Measurements from ENCODE around the gene MORN1. TPM values are rescaled to one million over a fixed set of nuclear protein-coding genes. Genes with fewer than 3 reads are reported as not detected.

MORN1 gene
- total and polyA plus RNA-seq, 10 of the 15 experiments (the other 5 are each of a cell fraction or from before 2014, with no cell fraction given): 0.76 to 7.9 (median 5.5) TPM

DNA sequence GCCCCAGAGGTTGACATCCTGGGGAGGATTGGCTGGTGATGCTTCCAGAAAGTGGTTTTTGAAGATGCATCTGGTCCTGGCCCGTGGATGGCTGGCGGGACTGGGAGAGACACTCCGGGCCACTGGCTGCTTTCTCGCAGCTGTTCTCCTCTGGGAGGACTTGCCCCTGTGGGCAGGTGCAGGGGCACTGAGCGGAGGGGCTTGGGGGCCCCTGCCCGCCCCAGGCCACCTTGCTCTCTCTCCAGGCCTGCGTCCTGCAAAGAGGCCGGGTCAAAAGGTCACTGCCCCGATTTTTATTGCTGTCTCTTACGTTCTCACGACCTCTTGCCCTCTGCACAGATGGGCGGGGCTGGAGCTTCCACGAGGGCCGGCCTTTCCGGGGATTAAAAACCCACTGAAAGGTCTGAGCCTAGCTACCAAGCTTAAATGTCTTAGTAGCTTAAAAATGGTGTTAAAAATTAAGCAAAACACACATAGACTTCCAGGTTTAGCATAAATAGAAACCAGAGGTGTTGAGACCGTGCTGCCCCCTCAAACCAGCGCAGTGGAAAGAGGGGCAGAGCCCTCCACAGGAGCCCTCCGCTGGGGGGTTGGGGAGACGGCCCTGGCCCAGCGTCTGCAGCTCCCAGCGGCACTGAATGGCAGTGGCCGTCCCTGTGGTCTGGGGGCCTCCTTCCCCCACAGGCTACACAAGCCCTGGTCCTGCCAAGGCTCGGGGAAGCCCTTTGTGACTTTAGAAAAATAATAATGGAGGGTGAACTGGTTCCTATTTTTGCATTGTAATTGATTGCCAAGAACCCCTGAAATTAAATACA is 119.3 kb downstream of the MORN1 start (continued):
- TF ChIP-seq EGR1 (IDR thresholded peaks at IDR 0.05; ENCODE audit: borderline replicate concordance in 1 of 2, low read depth in 2 of 2, low read length in 2 of 2) (no peak), NFXL1 (IDR thresholded peaks at IDR 0.05; ENCODE audit: borderline replicate concordance) (no peak), HDAC2 (IDR thresholded peaks at IDR 0.05) (no peak), RAD51 (IDR thresholded peaks at IDR 0.05) (no peak), NBN (IDR thresholded peaks at IDR 0.05) (no peak)
- TF ChIP-seq, protein P1, sequence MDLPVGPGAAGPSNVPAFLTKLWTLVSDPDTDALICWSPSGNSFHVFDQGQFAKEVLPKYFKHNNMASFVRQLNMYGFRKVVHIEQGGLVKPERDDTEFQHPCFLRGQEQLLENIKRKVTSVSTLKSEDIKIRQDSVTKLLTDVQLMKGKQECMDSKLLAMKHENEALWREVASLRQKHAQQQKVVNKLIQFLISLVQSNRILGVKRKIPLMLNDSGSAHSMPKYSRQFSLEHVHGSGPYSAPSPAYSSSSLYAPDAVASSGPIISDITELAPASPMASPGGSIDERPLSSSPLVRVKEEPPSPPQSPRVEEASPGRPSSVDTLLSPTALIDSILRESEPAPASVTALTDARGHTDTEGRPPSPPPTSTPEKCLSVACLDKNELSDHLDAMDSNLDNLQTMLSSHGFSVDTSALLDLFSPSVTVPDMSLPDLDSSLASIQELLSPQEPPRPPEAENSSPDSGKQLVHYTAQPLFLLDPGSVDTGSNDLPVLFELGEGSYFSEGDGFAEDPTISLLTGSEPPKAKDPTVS (IDR thresholded peaks at IDR 0.05; ENCODE audit: low read depth, low read length): no peak
- TF ChIP-seq, protein P2, sequence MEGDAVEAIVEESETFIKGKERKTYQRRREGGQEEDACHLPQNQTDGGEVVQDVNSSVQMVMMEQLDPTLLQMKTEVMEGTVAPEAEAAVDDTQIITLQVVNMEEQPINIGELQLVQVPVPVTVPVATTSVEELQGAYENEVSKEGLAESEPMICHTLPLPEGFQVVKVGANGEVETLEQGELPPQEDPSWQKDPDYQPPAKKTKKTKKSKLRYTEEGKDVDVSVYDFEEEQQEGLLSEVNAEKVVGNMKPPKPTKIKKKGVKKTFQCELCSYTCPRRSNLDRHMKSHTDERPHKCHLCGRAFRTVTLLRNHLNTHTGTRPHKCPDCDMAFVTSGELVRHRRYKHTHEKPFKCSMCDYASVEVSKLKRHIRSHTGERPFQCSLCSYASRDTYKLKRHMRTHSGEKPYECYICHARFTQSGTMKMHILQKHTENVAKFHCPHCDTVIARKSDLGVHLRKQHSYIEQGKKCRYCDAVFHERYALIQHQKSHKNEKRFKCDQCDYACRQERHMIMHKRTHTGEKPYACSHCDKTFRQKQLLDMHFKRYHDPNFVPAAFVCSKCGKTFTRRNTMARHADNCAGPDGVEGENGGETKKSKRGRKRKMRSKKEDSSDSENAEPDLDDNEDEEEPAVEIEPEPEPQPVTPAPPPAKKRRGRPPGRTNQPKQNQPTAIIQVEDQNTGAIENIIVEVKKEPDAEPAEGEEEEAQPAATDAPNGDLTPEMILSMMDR (IDR thresholded peaks at IDR 0.05 in 2 of 3, conservative IDR thresholded peaks at IDR 0.05 in 1 of 3; ENCODE audit: control insufficient read depth in 2 of 3, extremely low read depth in 1 of 3, insufficient read depth in 1 of 3, low read depth in 3 of 3, low read length in 3 of 3): no peak

Other genes starting within 250 kb of the MORN1 start
Only the 7 nearest of the 10 such genes appear.
- 2.1 and 3.2 TPM in 2 replicates for gene SKI, start 163.2 kb downstream of the MORN1 start, total RNA-seq (2014; rRNA removed)
- gene SKI, start 163.2 kb downstream of the MORN1 start, total RNA-seq (2014; rRNA removed; fragmentation: Illumina TruSeq; extraction: Trizol): 0.54 and 0.55 TPM in 2 replicates
- gene SKI, start 163.2 kb downstream of the MORN1 start, total RNA-seq (2021): 11.6 and 14.9 TPM in 2 replicates
- 0.99 and 1.4 TPM in 2 replicates for gene SKI, start 163.2 kb downstream of the MORN1 start, polyA plus RNA-seq (2011; rRNA removed)
- gene SKI, start 163.2 kb downstream of the MORN1 start, polyA plus RNA-seq (2014; fragmentation: Illumina TruSeq; extraction: Trizol): 2.4 and 3.8 TPM in 2 replicates
- gene SKI, start 163.2 kb downstream of the MORN1 start, polyA plus RNA-seq (2014; fragmentation: Nextera tagmentation; extraction: Ambion mirVana): under 1 TPM; 0.03 to 0.07 TPM
- gene SKI, start 163.2 kb downstream of the MORN1 start, polyA plus RNA-seq (2014; rRNA removed): 4.8 and 5.2 TPM in 2 replicates
- under 1 TPM; 0.18 to 0.54 TPM for gene SKI, start 163.2 kb downstream of the MORN1 start, polyA plus RNA-seq (2016; fragmentation: Nextera tagmentation; extraction: Ambion mirVana)
- gene RER1, start 287 bp upstream of the MORN1 start, total RNA-seq (2014; rRNA removed): 82.1 and 105 TPM in 2 replicates
- gene RER1, start 287 bp upstream of the MORN1 start, total RNA-seq (2014; rRNA removed; fragmentation: Illumina TruSeq; extraction: Trizol): 80.8 and 84.8 TPM in 2 replicates
- 145 and 149 TPM in 2 replicates for gene RER1, start 287 bp upstream of the MORN1 start, total RNA-seq (2021)
- gene RER1, start 287 bp upstream of the MORN1 start, polyA plus RNA-seq (2011; rRNA removed): 194 and 216 TPM in 2 replicates
- 172 and 189 TPM in 2 replicates for gene RER1, start 287 bp upstream of the MORN1 start, polyA plus RNA-seq (2014; fragmentation: Illumina TruSeq; extraction: Trizol)
- 10 to 100 TPM; 29.2 to 48.5 TPM for gene RER1, start 287 bp upstream of the MORN1 start, polyA plus RNA-seq (2014; fragmentation: Nextera tagmentation; extraction: Ambion mirVana)
- 105 and 124 TPM in 2 replicates for gene RER1, start 287 bp upstream of the MORN1 start, polyA plus RNA-seq (2014; rRNA removed)
- 100 to 1,000 TPM; 268 to 274 TPM for gene RER1, start 287 bp upstream of the MORN1 start, polyA plus RNA-seq (2016; fragmentation: Nextera tagmentation; extraction: Ambion mirVana)
- 23.7 and 24.9 TPM in 2 replicates for gene PEX10, start 21.0 kb upstream of the MORN1 start, total RNA-seq (2014; rRNA removed)
- 7.4 TPM in 2 replicates for gene PEX10, start 21.0 kb upstream of the MORN1 start, total RNA-seq (2014; rRNA removed; fragmentation: Illumina TruSeq; extraction: Trizol)
- gene PEX10, start 21.0 kb upstream of the MORN1 start, total RNA-seq (2021): 16.4 and 16.8 TPM in 2 replicates
- 4.3 and 6.1 TPM in 2 replicates for gene PEX10, start 21.0 kb upstream of the MORN1 start, polyA plus RNA-seq (2011; rRNA removed)
- 3.8 and 5.6 TPM in 2 replicates for gene PEX10, start 21.0 kb upstream of the MORN1 start, polyA plus RNA-seq (2014; fragmentation: Illumina TruSeq; extraction: Trizol)
- gene PEX10, start 21.0 kb upstream of the MORN1 start, polyA plus RNA-seq (2014; fragmentation: Nextera tagmentation; extraction: Ambion mirVana): under 1 TPM in 1 of 2 experiments, not detected in 1; 0.24 TPM
- 19.4 and 20.8 TPM in 2 replicates for gene PEX10, start 21.0 kb upstream of the MORN1 start, polyA plus RNA-seq (2014; rRNA removed)
- 10 to 100 TPM; 18.9 to 19.7 TPM for gene PEX10, start 21.0 kb upstream of the MORN1 start, polyA plus RNA-seq (2016; fragmentation: Nextera tagmentation; extraction: Ambion mirVana)
- gene PLCH2, start 84.7 kb upstream of the MORN1 start, total RNA-seq (2014; rRNA removed): 0.11 and 0.73 TPM in 2 replicates
- gene PLCH2, start 84.7 kb upstream of the MORN1 start, total RNA-seq (2014; rRNA removed; fragmentation: Illumina TruSeq; extraction: Trizol): 0.04 and 0.05 TPM in 2 replicates
- 0.62 and 0.74 TPM in 2 replicates for gene PLCH2, start 84.7 kb upstream of the MORN1 start, total RNA-seq (2021)
- gene PLCH2, start 84.7 kb upstream of the MORN1 start, polyA plus RNA-seq (2011; rRNA removed): 0.24 and 0.30 TPM in 2 replicates
- 0.12 TPM in 1 of 2 replicates, not detected in the other for gene PLCH2, start 84.7 kb upstream of the MORN1 start, polyA plus RNA-seq (2014; fragmentation: Illumina TruSeq; extraction: Trizol)
- not detected for gene PLCH2, start 84.7 kb upstream of the MORN1 start, polyA plus RNA-seq (2014; fragmentation: Nextera tagmentation; extraction: Ambion mirVana)
- 0.53 and 1.1 TPM in 2 replicates for gene PLCH2, start 84.7 kb upstream of the MORN1 start, polyA plus RNA-seq (2014; rRNA removed)
- gene PLCH2, start 84.7 kb upstream of the MORN1 start, polyA plus RNA-seq (2016; fragmentation: Nextera tagmentation; extraction: Ambion mirVana): under 1 TPM in 1 of 2 experiments, not detected in 1; 0.03 TPM
- 24.1 and 24.9 TPM in 2 replicates for gene PANK4, start 135.0 kb upstream of the MORN1 start, total RNA-seq (2014; rRNA removed)
- gene PANK4, start 135.0 kb upstream of the MORN1 start, total RNA-seq (2014; rRNA removed; fragmentation: Illumina TruSeq; extraction: Trizol): 10.4 and 10.6 TPM in 2 replicates
- 25.8 and 38.0 TPM in 2 replicates for gene PANK4, start 135.0 kb upstream of the MORN1 start, total RNA-seq (2021)
- 12.4 and 27.0 TPM in 2 replicates for gene PANK4, start 135.0 kb upstream of the MORN1 start, polyA plus RNA-seq (2011; rRNA removed)
- 11.1 and 15.0 TPM in 2 replicates for gene PANK4, start 135.0 kb upstream of the MORN1 start, polyA plus RNA-seq (2014; fragmentation: Illumina TruSeq; extraction: Trizol)
- 1 to 10 TPM in 1 of 2 experiments, under 1 TPM in 1; 0.35 to 1.5 TPM for gene PANK4, start 135.0 kb upstream of the MORN1 start, polyA plus RNA-seq (2014; fragmentation: Nextera tagmentation; extraction: Ambion mirVana)
- 25.0 and 27.2 TPM in 2 replicates for gene PANK4, start 135.0 kb upstream of the MORN1 start, polyA plus RNA-seq (2014; rRNA removed)
- gene PANK4, start 135.0 kb upstream of the MORN1 start, polyA plus RNA-seq (2016; fragmentation: Nextera tagmentation; extraction: Ambion mirVana): 10 to 100 TPM; 18.2 to 19.0 TPM
- gene HES5, start 138.7 kb upstream of the MORN1 start, total RNA-seq (2014; rRNA removed): 0.22 TPM in 1 of 2 replicates, not detected in the other
- gene HES5, start 138.7 kb upstream of the MORN1 start, total RNA-seq (2014; rRNA removed; fragmentation: Illumina TruSeq; extraction: Trizol): not detected in 2 replicates
- 0.15 TPM in 1 of 2 replicates, not detected in the other for gene HES5, start 138.7 kb upstream of the MORN1 start, total RNA-seq (2021)
- gene HES5, start 138.7 kb upstream of the MORN1 start, polyA plus RNA-seq (2011; rRNA removed): not detected in 2 replicates
- not detected in 2 replicates for gene HES5, start 138.7 kb upstream of the MORN1 start, polyA plus RNA-seq (2014; fragmentation: Illumina TruSeq; extraction: Trizol)
- gene HES5, start 138.7 kb upstream of the MORN1 start, polyA plus RNA-seq (2014; fragmentation: Nextera tagmentation; extraction: Ambion mirVana): not detected
- gene HES5, start 138.7 kb upstream of the MORN1 start, polyA plus RNA-seq (2014; rRNA removed): 0.12 TPM in 1 of 2 replicates, not detected in the other
- not detected for gene HES5, start 138.7 kb upstream of the MORN1 start, polyA plus RNA-seq (2016; fragmentation: Nextera tagmentation; extraction: Ambion mirVana)
- gene TNFRSF14, start 164.8 kb upstream of the MORN1 start, total RNA-seq (2014; rRNA removed): 53.6 and 61.1 TPM in 2 replicates
- 20.0 and 23.0 TPM in 2 replicates for gene TNFRSF14, start 164.8 kb upstream of the MORN1 start, total RNA-seq (2014; rRNA removed; fragmentation: Illumina TruSeq; extraction: Trizol)
- gene TNFRSF14, start 164.8 kb upstream of the MORN1 start, total RNA-seq (2021): 76.2 and 79.1 TPM in 2 replicates
- gene TNFRSF14, start 164.8 kb upstream of the MORN1 start, polyA plus RNA-seq (2011; rRNA removed): 30.5 and 69.6 TPM in 2 replicates
- gene TNFRSF14, start 164.8 kb upstream of the MORN1 start, polyA plus RNA-seq (2014; fragmentation: Illumina TruSeq; extraction: Trizol): 4.8 and 19.2 TPM in 2 replicates
- gene TNFRSF14, start 164.8 kb upstream of the MORN1 start, polyA plus RNA-seq (2014; fragmentation: Nextera tagmentation; extraction: Ambion mirVana): 1 to 10 TPM in 1 of 2 experiments, under 1 TPM in 1; 0.43 to 2.9 TPM
- 113 and 114 TPM in 2 replicates for gene TNFRSF14, start 164.8 kb upstream of the MORN1 start, polyA plus RNA-seq (2014; rRNA removed)
- gene TNFRSF14, start 164.8 kb upstream of the MORN1 start, polyA plus RNA-seq (2016; fragmentation: Nextera tagmentation; extraction: Ambion mirVana): 10 to 100 TPM; 36.2 to 46.7 TPM

Data from GM12878 (cell line).